Transverse colon (tissue), 4 donors: ENCODE results near the gene REG4.

Source experiments
- CTCF ChIP-seq, 5 experiments: fragments of 200-600 bp in 3 of 5; fragments of 450-650 bp in 2 of 5; sonication (generic) in 3 of 5; IDR thresholded peaks; 1 replicate in 2 of 5; 2 replicates in 3 of 5; pipeline ENCODE4 v1.5.1; 2016 to 2017; ENCODE audit warnings: antibody characterized with exemption in 5 of 5, inconsistent platforms in 3 of 5, mild to moderate bottlenecking in 2 of 5, moderate library complexity in 1 of 5
- POLR2A ChIP-seq: fragments of 450-650 bp; IDR thresholded peaks from one replicate; pipeline ENCODE4 v1.6.1; 2016; ENCODE audit warnings: antibody characterized with exemption, mild to moderate bottlenecking, moderate library complexity
- POLR2AphosphoS5 ChIP-seq, 3 donors: sonication (generic); formaldehyde crosslinking; IDR thresholded peaks; one replicate each; pipeline ENCODE4 v1.6.1; 2016; ENCODE audit warnings: antibody characterized with exemption in 3 of 3

GRCh38 chr1:119795261-119796200 lies 15.7 kb downstream of the REG4 start:
- TF ChIP-seq CTCF (IDR thresholded peaks at IDR 0.05) (no peak), POLR2AphosphoS5 (IDR thresholded peaks at IDR 0.05) (no peak), POLR2A (no peak)
